ENCODE data around the gene PHF19. TPM values are rescaled to one million over a fixed set of nuclear protein-coding genes. Genes with fewer than 3 reads are reported as not detected.

PHF19 gene
- total RNA-seq, 2 experiments from 2014 or later: 210 to 216 TPM

DNA sequence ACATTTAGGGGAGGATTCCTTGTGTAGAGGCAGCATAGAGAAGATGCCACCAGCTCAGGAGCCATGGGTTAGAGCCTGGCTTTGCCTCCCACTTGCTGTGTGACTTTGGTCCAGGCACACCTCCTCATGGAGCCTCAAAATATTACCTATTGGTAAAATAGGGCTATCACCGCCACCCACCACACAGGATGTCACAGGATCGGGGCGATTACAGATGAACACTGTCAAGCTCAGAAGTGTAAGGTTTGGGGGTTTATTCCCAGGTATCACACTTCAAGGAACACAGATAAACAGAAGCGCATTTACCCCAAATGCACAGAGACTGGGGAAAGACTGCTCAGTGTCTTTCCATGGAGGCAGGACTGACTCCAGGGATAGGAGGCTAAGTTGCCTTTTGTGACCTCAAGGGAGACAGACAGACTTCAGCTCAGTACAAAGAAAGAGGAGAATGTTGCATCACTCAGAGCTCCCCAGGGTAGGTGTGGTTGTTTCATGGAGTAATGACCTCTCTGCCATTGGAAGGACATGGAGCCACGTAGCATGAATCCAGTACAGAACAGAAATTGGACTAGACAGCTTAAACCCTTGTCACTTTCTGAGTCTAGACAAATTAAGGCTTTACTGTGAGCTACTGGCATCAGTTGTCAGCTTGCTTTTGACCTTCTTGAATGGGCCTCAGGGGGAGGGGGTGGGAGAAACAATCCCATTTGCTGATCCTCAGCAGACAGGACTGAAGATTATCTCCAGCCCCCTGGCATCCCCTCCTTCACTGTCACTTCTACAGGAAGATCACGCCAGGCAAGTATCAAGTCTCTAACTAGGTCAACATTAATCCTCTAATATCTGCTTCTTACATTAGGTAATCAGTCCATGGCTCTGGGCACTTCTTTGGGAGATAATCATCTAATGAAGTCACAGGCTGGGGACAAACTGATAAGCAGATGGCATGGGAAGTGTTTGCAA, 43.1 kb upstream of the PHF19 start:
- no peaks in the 10 kb centered on the region for H3K27me3 Mint-ChIP-seq
- no peak for ATAC-seq
- CTCF ChIA-PET: interaction anchor here (0.8 to 7.3 kb wide), 7 partner anchors 11 to 152 kb away, joined by 3 to 59 read pairs (median 3); no protein-coding TSS in a partner anchor
- POLR2A ChIA-PET: interaction anchor here (1.1 to 67.1 kb wide), 3 partner anchors 8 to 73 kb away, joined by 4 to 2439 read pairs (median 2439); partner anchors contain the start of genes PHF19 and TRAF1
- no peak for DNase-seq
- H3K9me3 Mint-ChIP-seq: no peaks in the 10 kb centered on the region
- H3K4me1 Mint-ChIP-seq (ENCODE audit: low read depth): peaks cover 52% of the 10 kb centered on the region
- intact Hi-C loops (cut with micrococcal nuclease): no loop called here
- TF ChIP-seq, protein P1, sequence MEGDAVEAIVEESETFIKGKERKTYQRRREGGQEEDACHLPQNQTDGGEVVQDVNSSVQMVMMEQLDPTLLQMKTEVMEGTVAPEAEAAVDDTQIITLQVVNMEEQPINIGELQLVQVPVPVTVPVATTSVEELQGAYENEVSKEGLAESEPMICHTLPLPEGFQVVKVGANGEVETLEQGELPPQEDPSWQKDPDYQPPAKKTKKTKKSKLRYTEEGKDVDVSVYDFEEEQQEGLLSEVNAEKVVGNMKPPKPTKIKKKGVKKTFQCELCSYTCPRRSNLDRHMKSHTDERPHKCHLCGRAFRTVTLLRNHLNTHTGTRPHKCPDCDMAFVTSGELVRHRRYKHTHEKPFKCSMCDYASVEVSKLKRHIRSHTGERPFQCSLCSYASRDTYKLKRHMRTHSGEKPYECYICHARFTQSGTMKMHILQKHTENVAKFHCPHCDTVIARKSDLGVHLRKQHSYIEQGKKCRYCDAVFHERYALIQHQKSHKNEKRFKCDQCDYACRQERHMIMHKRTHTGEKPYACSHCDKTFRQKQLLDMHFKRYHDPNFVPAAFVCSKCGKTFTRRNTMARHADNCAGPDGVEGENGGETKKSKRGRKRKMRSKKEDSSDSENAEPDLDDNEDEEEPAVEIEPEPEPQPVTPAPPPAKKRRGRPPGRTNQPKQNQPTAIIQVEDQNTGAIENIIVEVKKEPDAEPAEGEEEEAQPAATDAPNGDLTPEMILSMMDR (IDR thresholded peaks at IDR 0.05): no peak
- peak overlapping the region; percentile 94 for H3K27ac Mint-ChIP-seq
- H3K36me3 Mint-ChIP-seq (ENCODE audit: low read depth): peaks cover 94% of the 10 kb centered on the region
- peak overlapping the region; percentile 88 for H3K4me3 Mint-ChIP-seq

DNA sequence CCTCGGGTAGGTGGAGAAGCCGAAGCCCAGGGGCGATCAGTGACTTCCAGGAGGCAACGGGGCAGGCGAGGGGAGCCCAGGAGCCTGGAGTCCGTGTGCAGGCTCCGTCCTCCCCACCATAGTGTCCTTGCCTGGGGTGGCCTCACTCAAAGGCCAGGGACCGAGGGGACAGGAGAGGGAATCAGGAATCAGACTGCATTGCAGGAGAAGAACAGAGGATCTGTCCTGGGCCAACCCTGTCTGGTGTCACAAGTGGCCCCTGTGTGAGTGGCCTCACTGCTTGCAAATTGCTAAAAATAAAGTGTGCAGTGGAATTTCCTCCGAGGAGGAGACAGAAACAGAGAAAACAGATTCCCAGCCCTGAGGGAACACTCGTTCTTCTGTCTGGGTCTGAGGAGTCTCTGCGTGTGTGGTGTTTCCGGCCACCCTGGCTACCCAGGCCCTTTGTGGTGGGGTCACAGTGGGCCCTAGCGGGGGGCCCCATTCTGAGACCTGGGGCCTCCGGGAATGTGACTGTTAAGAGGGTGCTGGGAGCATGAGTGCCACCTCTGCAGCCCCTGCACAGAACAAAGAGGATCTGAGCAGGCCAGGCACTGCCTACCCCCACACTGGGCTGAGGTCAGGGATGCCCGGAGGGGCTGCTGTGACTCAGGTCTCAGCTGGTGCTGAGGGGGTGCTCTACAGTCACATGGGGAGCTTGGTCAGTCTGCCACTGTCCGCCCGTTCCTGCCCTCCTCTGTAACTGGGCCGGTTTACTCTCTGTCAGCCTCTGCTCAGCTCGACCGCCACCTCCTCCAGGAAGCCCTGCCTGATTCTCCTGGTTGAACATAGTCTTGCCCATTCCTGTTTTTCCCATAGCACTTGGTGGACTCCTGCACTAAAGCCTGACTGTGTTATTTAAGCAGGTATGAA, 42.2 kb upstream of the PHF19 start:
- Mint-ChIP-seq H3K27ac (peak overlapping the region; percentile 94), H3K4me1 (ENCODE audit: low read depth) (peaks cover 62% of the 10 kb centered on the region), H3K9me3 (no peaks in the 10 kb centered on the region), H3K4me3 (peak overlapping the region; percentile 88), H3K36me3 (ENCODE audit: low read depth) (peaks cover 94% of the 10 kb centered on the region), H3K27me3 (no peaks in the 10 kb centered on the region)
- no peak for ATAC-seq
- no peak for DNase-seq
- CTCF ChIA-PET: interaction anchor here (0.8 to 7.3 kb wide), 4 partner anchors 13 to 153 kb away, joined by 3 to 59 read pairs (median 3); no protein-coding TSS in a partner anchor
- TF ChIP-seq, protein P1 (IDR thresholded peaks at IDR 0.05): no peak
- intact Hi-C loops (cut with micrococcal nuclease): no loop called here
- POLR2A ChIA-PET: interaction anchor here (1.1 to 67.1 kb wide), 3 partner anchors 7 to 72 kb away, joined by 4 to 2439 read pairs (median 2439); partner anchors contain the start of genes PHF19 and TRAF1

DNA sequence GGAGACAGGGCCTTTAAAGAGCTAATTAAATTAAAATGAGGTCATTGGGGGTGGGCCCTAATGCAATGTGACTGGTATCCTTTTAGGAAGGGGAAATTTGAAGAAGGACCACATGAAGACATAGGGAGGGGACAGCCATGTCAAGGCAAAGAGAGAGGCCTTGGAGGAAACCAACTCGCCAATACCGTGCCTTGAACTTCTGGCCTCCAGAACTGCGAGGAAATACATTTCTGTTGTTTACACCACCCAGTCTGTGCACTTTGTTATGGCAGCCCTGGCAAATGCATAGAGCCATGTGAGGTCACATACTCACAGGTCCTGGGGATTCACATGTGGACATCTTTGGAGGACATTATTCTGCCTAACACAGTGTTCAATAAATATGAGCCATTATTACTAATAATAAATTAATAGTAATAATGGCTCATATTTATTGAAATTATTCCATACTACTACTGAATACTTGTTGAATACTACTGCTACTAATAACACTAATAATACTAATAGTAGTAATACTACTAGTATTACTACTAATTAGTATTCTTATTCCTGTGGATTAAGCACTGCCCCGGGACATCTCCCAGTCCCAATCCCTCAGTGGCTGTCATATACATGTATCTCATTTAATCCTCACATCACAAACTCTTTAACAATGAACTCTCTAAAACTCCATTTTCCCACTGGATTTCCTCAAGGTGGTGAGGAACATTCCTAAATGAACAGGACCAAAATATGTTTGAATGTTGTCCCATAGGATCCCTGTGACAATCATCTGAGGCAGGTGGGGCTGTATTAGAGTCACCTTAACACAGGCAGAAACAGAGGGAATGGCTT, 41.2 kb upstream of the PHF19 start:
- ChIA-PET CTCF (interaction anchor here (1.3 to 1.9 kb wide), 2 partner anchors 15 to 49 kb away, joined by 4 to 8 read pairs; no protein-coding TSS in a partner anchor), POLR2A (interaction anchor here (1.1 to 67.1 kb wide), 3 partner anchors 6 to 157 kb away, joined by 4 to 2439 read pairs (median 2439); partner anchors contain the start of genes CNTRL, PHF19 and TRAF1)
- ATAC-seq (no peak), DNase-seq (no peak)
- Mint-ChIP-seq H3K9me3 (no peaks in the 10 kb centered on the region), H3K27ac (peak overlapping the region; percentile 94), H3K4me1 (ENCODE audit: low read depth) (peaks cover 71% of the 10 kb centered on the region), H3K4me3 (peak overlapping the region; percentile 88), H3K27me3 (no peaks in the 10 kb centered on the region), H3K36me3 (ENCODE audit: low read depth) (peaks cover 93% of the 10 kb centered on the region)
- TF ChIP-seq, protein P1 (IDR thresholded peaks at IDR 0.05): no peak
- intact Hi-C loops (cut with micrococcal nuclease): no loop called here

Measured in activated CD8-positive, alpha-beta T cell treated with anti-CD3 and anti-CD28 coated beads for 36 hours (primary cell).